GM18498 (cell line): ENCODE data around the gene GOLGA6L9.
"Not testable (repeated sequence)": the region's sequence is repeated elsewhere in the genome, so short reads cannot be mapped to it uniquely, and the experiment has no call there.

ENCODE experiments used
- ATAC-seq: cut with Tn5 transposase; IDR thresholded peaks from one replicate; pipeline ENCODE4 v1.9.1; 2021; ENCODE audit warnings: mild to moderate bottlenecking, moderate library complexity; ENCODE audit not compliant: unreplicated experiment

Gene GOLGA6L9

GRCh38 chr15:82429693-82430092, at the start of gene GOLGA6L9:
GOLGA6L9 (plus strand) TSS chr15:82429816; CDS start chr15:82430080, 264 bp downstream.
- ATAC-seq: not testable (repeated sequence)

GRCh38 chr15:82381330-82381955, 48.2 kb upstream of the GOLGA6L9 start:
- not testable (repeated sequence) for ATAC-seq

- not testable (repeated sequence) for ATAC-seq
Measured at GRCh38 chr15:82387209-82387608, 42.4 kb upstream of the GOLGA6L9 start.

- ATAC-seq: not testable (repeated sequence)
Measured at GRCh38 chr15:82390152-82390551, 39.5 kb upstream of the GOLGA6L9 start.

GRCh38 chr15:82392077-82392476, 37.5 kb upstream of the GOLGA6L9 start:
- not testable (repeated sequence) for ATAC-seq

- no peak for ATAC-seq
Measured at GRCh38 chr15:82393671-82394070, 35.9 kb upstream of the GOLGA6L9 start.

GRCh38 chr15:82395788-82396187, 33.8 kb upstream of the GOLGA6L9 start:
- not testable (repeated sequence) for ATAC-seq

- ATAC-seq: no peak
Measured at GRCh38 chr15:82397817-82398216, 31.8 kb upstream of the GOLGA6L9 start.

GRCh38 chr15:82398785-82399184, 30.8 kb upstream of the GOLGA6L9 start:
- peak; percentile 39 for ATAC-seq

- ATAC-seq: peak; percentile 50
Measured at GRCh38 chr15:82399366-82400103, 30.1 kb upstream of the GOLGA6L9 start.

- not testable (repeated sequence) for ATAC-seq
Measured at GRCh38 chr15:82401918-82402317, 27.7 kb upstream of the GOLGA6L9 start.

GRCh38 chr15:82402341-82402740, 27.3 kb upstream of the GOLGA6L9 start:
- ATAC-seq: not testable (repeated sequence)

- ATAC-seq: not testable (repeated sequence)
Measured at GRCh38 chr15:82406211-82406610, 23.4 kb upstream of the GOLGA6L9 start.

- not testable (repeated sequence) for ATAC-seq
Measured at GRCh38 chr15:82410306-82410705, 19.3 kb upstream of the GOLGA6L9 start.

- peak; percentile 54 for ATAC-seq
Measured at GRCh38 chr15:82411595-82411994, 18.0 kb upstream of the GOLGA6L9 start.

GRCh38 chr15:82414525-82415191, 15.0 kb upstream of the GOLGA6L9 start:
- ATAC-seq: not testable (repeated sequence)

GRCh38 chr15:82420516-82420915, 9.1 kb upstream of the GOLGA6L9 start:
- ATAC-seq: not testable (repeated sequence)

- ATAC-seq: not testable (repeated sequence)
Measured at GRCh38 chr15:82420966-82421365, 8.7 kb upstream of the GOLGA6L9 start.

- ATAC-seq: not testable (repeated sequence)
Measured at GRCh38 chr15:82427117-82427516, 2.5 kb upstream of the GOLGA6L9 start.

GRCh38 chr15:82445420-82445819, 15.8 kb downstream of the GOLGA6L9 start:
- not testable (repeated sequence) for ATAC-seq

- not testable (repeated sequence) for ATAC-seq
Measured at GRCh38 chr15:82457336-82457735, 27.7 kb downstream of the GOLGA6L9 start.
